ENCODE results near the gene SOX18. TPM values are rescaled to one million over a fixed set of nuclear protein-coding genes. Genes with fewer than 3 reads are reported as not detected.
A peak's percentile ranks its signal among the peaks of the same experiment; 100 is the strongest.

Gene SOX18
- total and polyA plus RNA-seq, 2 of the 13 experiments (the other 11 are each of a cell fraction or from before 2014, with no cell fraction given) = 1.6 to 1.9 TPM

DNA sequence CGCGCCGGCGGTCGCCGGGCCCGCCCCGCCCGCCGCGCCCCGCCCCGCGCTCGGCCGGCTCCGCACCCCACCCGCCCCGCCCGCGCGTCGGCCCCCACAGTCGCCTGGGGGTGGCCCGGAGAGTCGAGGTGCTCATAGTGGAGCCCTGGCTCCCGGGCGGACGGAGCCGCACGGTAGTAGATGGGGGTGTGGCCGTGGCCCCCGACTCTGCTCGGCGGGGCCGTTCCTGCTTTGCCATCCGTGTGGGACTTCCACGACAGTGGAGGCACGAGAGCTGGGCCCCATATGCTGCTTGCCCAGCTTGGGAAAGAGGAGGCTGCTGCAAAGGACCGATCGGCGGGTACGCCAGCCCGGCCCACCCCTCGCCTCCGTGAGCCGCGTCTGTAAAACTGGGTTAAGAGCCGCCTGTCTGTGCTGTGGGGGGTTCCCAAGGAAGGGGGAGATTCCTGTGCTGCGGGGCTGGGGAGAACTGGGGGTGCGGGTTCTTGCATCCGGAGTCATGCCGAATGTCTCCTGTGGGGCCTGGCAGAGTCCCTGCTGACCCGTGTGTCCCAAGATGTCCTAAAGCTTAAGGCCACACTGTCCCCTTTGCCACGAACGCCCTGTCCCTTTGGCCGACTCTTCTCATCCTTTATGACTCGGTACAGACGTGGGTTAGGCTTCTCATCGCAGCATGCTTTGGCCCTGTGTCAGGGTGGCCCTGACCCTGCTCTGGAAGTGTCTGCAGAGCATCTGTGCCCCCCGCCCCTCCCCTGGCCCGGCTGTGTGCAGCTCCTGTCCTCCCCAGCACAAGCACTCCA is 30.8 kb upstream of the SOX18 start, which contains the start of gene OPRL1 (continued):
- TF ChIP-seq, protein P1, sequence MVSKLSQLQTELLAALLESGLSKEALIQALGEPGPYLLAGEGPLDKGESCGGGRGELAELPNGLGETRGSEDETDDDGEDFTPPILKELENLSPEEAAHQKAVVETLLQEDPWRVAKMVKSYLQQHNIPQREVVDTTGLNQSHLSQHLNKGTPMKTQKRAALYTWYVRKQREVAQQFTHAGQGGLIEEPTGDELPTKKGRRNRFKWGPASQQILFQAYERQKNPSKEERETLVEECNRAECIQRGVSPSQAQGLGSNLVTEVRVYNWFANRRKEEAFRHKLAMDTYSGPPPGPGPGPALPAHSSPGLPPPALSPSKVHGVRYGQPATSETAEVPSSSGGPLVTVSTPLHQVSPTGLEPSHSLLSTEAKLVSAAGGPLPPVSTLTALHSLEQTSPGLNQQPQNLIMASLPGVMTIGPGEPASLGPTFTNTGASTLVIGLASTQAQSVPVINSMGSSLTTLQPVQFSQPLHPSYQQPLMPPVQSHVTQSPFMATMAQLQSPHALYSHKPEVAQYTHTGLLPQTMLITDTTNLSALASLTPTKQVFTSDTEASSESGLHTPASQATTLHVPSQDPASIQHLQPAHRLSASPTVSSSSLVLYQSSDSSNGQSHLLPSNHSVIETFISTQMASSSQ (IDR thresholded peaks at IDR 0.05; ENCODE audit: low read depth) = no peak
- TF ChIP-seq, protein P1 (CRISPR knock-in tag; IDR thresholded peaks at IDR 0.05; ENCODE audit: borderline replicate concordance) = no peak
- TF ChIP-seq, protein P2, sequence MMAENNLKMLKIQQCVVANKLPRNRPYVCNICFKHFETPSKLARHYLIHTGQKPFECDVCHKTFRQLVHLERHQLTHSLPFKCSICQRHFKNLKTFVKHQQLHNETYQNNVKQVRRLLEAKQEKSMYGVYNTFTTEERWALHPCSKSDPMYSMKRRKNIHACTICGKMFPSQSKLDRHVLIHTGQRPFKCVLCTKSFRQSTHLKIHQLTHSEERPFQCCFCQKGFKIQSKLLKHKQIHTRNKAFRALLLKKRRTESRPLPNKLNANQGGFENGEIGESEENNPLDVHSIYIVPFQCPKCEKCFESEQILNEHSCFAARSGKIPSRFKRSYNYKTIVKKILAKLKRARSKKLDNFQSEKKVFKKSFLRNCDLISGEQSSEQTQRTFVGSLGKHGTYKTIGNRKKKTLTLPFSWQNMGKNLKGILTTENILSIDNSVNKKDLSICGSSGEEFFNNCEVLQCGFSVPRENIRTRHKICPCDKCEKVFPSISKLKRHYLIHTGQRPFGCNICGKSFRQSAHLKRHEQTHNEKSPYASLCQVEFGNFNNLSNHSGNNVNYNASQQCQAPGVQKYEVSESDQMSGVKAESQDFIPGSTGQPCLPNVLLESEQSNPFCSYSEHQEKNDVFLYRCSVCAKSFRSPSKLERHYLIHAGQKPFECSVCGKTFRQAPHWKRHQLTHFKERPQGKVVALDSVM (CRISPR knock-in tag; IDR thresholded peaks at IDR 0.05) = 0 out of 2 replicates have a peak, but pooled peaks have one; percentile 3
- TF ChIP-seq AGO1 (IDR thresholded peaks at IDR 0.05; ENCODE audit: low read depth, low read length, poor library complexity, severe bottlenecking) (peak; percentile 19), REL (CRISPR knock-in tag; conservative IDR thresholded peaks at IDR 0.05) (no peak), TRIM24 (CRISPR knock-in tag; IDR thresholded peaks at IDR 0.05) (0 out of 2 replicates have a peak, but pooled peaks have one; percentile 57), GATA4 (IDR thresholded peaks at IDR 0.05; ENCODE audit: borderline replicate concordance, low read depth) (no peak), CCDC6 (CRISPR knock-in tag; IDR thresholded peaks at IDR 0.05) (no peak)
- TF ChIP-seq, protein P3, sequence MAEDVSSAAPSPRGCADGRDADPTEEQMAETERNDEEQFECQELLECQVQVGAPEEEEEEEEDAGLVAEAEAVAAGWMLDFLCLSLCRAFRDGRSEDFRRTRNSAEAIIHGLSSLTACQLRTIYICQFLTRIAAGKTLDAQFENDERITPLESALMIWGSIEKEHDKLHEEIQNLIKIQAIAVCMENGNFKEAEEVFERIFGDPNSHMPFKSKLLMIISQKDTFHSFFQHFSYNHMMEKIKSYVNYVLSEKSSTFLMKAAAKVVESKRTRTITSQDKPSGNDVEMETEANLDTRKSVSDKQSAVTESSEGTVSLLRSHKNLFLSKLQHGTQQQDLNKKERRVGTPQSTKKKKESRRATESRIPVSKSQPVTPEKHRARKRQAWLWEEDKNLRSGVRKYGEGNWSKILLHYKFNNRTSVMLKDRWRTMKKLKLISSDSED (CRISPR knock-in tag; IDR thresholded peaks at IDR 0.05) = peak; percentile 63; the same call in 1 of the 2 replicates
- TF ChIP-seq, protein P4, sequence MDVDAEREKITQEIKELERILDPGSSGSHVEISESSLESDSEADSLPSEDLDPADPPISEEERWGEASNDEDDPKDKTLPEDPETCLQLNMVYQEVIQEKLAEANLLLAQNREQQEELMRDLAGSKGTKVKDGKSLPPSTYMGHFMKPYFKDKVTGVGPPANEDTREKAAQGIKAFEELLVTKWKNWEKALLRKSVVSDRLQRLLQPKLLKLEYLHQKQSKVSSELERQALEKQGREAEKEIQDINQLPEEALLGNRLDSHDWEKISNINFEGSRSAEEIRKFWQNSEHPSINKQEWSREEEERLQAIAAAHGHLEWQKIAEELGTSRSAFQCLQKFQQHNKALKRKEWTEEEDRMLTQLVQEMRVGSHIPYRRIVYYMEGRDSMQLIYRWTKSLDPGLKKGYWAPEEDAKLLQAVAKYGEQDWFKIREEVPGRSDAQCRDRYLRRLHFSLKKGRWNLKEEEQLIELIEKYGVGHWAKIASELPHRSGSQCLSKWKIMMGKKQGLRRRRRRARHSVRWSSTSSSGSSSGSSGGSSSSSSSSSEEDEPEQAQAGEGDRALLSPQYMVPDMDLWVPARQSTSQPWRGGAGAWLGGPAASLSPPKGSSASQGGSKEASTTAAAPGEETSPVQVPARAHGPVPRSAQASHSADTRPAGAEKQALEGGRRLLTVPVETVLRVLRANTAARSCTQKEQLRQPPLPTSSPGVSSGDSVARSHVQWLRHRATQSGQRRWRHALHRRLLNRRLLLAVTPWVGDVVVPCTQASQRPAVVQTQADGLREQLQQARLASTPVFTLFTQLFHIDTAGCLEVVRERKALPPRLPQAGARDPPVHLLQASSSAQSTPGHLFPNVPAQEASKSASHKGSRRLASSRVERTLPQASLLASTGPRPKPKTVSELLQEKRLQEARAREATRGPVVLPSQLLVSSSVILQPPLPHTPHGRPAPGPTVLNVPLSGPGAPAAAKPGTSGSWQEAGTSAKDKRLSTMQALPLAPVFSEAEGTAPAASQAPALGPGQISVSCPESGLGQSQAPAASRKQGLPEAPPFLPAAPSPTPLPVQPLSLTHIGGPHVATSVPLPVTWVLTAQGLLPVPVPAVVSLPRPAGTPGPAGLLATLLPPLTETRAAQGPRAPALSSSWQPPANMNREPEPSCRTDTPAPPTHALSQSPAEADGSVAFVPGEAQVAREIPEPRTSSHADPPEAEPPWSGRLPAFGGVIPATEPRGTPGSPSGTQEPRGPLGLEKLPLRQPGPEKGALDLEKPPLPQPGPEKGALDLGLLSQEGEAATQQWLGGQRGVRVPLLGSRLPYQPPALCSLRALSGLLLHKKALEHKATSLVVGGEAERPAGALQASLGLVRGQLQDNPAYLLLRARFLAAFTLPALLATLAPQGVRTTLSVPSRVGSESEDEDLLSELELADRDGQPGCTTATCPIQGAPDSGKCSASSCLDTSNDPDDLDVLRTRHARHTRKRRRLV (CRISPR knock-in tag; IDR thresholded peaks at IDR 0.05) = peak; percentile 22; the same call in 1 of the 2 replicates
- TF ChIP-seq, protein P5, sequence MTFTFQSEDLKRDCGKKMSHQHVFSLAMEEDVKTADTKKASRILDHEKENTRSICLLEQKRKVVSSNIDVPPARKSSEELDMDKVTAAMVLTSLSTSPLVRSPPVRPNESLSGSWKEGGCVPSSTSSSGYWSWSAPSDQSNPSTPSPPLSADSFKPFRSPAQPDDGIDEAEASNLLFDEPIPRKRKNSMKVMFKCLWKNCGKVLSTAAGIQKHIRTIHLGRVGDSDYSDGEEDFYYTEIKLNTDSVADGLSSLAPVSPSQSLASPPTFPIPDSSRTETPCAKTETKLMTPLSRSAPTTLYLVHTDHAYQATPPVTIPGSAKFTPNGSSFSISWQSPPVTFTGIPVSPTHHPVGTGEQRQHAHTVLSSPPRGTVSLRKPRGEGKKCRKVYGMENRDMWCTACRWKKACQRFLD (CRISPR knock-in tag; IDR thresholded peaks at IDR 0.05; ENCODE audit: borderline replicate concordance) = 0 out of 2 replicates have a peak, but pooled peaks have one; percentile 12

All from HepG2 (cell line).